ENCODE results near the gene MTG1.
"Not testable (repeated sequence)": the region's sequence is repeated elsewhere in the genome, so short reads cannot be mapped to it uniquely, and the experiment has no call there.

The MTG1 gene

DNA sequence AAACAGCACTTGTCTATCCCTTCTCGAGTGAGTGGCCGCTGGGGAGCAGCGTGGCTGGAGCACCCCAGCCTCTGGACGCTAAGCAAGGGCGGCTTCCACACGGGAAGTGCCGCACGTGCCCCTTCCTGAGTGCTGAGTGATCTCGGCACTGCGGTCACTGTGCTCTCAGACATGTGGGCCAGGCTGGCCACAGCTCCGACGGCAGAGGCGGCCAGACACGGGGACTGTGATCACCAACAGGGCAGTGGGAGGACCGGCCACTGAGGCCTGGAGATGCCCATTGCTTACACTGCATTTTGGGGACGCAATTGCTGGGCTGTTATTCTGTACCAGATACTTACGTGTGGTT lies 27.9 kb upstream of the MTG1 start:
- TF ChIP-seq, protein P1, sequence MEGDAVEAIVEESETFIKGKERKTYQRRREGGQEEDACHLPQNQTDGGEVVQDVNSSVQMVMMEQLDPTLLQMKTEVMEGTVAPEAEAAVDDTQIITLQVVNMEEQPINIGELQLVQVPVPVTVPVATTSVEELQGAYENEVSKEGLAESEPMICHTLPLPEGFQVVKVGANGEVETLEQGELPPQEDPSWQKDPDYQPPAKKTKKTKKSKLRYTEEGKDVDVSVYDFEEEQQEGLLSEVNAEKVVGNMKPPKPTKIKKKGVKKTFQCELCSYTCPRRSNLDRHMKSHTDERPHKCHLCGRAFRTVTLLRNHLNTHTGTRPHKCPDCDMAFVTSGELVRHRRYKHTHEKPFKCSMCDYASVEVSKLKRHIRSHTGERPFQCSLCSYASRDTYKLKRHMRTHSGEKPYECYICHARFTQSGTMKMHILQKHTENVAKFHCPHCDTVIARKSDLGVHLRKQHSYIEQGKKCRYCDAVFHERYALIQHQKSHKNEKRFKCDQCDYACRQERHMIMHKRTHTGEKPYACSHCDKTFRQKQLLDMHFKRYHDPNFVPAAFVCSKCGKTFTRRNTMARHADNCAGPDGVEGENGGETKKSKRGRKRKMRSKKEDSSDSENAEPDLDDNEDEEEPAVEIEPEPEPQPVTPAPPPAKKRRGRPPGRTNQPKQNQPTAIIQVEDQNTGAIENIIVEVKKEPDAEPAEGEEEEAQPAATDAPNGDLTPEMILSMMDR (conservative IDR thresholded peaks at IDR 0.05) = no peak
- no peak for TF ChIP-seq ZFX (IDR thresholded peaks at IDR 0.05)

DNA sequence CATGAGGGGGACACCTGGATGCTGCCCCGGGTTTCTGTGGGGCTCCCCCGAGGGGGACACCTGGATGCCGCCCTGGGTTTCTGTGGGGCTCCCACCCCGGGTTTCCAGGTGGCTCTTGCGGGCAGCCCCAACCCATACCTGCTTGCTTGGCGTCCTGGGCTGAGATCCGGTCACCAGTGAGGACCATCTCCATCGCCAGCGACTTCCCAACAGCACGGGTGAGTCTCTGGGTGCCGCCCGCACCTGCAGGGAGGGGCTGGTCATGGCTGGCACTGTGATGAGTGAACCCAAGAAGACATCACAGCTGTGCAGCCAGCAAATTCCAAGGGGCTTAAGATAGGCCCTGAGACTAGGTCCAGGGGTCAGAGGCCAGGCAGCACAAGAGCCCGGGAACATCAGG lies 27.2 kb upstream of the MTG1 start:
- TF ChIP-seq, protein P1 (conservative IDR thresholded peaks at IDR 0.05) = no peak
- no peak for TF ChIP-seq ZFX (IDR thresholded peaks at IDR 0.05)
- H3K27ac ChIP-seq = peak overlapping the region; percentile 84

More for the DNA sequence above, 27.9 kb upstream of the MTG1 start:
- peak overlapping the region; percentile 84 for H3K27ac ChIP-seq

DNA sequence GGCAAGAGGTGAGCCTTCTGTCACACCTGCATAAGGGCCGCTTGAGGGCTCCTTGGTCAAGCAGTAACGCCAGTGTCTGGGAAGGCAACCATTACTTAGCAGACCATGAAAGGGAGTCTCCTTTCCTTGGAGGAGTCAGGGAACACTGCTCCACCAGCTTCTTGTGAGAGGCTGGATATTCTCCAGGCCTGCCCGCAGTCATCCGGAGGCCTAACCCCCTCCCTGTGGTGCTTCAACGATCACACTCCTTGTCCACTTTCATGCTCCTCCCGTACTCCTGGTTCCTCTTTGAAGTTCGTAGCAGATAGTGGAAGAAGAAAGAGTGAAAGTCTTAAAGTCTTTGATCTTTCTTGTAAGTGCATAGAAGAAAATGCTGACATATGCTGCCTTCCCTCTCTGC lies 26.5 kb upstream of the MTG1 start:
- H3K27ac ChIP-seq = not testable (repeated sequence)

DNA sequence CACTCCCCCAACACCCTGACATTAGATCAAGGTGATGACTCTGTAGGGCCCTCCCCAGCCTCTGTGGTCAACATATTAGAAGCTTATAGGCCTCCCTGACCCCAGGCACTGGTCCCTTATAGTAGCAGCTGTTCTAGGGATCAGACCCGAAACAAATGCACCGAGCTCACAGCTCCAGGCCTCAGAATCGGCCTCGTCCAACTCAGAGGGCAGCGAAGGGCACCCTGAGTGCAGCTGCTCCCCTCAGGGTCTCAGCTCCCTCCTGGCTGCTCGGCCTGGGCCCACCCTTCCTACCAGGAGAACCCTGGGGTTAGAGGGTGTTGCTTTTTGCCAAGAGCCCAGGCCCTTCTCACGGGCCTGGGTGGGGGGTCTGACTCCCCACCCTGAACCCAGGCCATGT lies 25.8 kb upstream of the MTG1 start:
- TF ChIP-seq, protein P1 (conservative IDR thresholded peaks at IDR 0.05) = no peak
- no peak for TF ChIP-seq ZFX (IDR thresholded peaks at IDR 0.05)
- H3K27ac ChIP-seq = no peak overlapping the region

DNA sequence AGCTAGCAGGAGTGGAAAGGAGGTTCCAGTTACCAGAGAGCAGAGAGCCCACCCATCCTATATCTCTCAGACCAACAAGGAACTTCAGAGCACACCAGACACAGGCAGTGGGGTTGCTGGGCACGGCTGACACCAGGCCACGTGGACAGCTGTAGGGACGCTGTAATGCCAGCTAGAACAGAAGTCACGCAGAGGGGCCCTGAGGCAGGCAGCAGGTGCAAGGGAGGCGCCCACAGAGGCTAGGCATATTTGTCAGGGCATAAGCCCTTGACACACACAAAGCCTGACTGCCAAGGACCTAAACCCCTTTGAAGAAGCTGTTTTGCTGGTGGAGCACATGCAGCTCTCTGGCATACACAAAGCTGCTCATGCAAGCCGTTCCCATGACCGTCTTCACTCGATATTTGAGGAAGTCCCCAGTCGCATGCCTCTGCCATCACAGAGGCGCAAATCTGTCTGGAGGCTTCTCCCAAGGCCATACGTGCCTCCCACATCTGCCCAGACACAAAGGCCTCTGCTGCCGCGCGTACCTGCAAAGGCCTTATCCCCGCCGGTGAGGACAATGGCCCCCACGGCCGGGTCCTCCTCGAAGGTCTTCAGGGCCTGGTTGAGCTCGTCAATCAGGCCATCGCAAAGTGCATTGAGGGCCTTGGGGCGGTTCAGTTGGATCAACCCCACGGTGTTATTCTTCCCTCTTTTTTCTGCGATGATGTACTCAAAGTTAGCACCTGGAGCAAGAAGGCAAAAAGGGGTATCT lies 23.7 kb upstream of the MTG1 start:
- no peak overlapping the region for H3K27ac ChIP-seq
- TF ChIP-seq, protein P1 (conservative IDR thresholded peaks at IDR 0.05) = no peak
- no peak for TF ChIP-seq ZFX (IDR thresholded peaks at IDR 0.05)

DNA sequence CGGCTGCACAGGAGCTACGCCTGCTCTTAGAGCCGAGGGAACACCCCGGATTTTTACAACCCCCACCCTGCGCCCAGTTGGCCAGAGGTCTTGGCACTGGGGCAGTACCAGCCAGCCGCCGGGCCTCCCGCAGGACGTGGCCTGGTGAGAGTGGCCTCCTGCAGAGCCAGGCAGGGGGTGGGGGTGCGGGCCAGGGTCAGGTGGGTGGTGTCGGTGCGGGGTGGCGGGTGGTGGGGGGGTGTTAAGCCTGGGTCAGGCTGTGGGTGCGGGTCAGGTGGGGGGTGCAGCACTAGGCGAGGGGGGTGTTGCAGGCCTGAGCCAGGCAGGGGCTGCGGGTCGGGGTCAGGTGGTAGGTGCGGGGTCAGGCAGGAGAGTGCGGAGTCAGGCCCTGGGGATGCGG lies 21.4 kb upstream of the MTG1 start:
- peak overlapping the region; percentile 80 for H3K27ac ChIP-seq
- TF ChIP-seq ZFX (IDR thresholded peaks at IDR 0.05) = no peak
- TF ChIP-seq, protein P1 (conservative IDR thresholded peaks at IDR 0.05) = no peak

DNA sequence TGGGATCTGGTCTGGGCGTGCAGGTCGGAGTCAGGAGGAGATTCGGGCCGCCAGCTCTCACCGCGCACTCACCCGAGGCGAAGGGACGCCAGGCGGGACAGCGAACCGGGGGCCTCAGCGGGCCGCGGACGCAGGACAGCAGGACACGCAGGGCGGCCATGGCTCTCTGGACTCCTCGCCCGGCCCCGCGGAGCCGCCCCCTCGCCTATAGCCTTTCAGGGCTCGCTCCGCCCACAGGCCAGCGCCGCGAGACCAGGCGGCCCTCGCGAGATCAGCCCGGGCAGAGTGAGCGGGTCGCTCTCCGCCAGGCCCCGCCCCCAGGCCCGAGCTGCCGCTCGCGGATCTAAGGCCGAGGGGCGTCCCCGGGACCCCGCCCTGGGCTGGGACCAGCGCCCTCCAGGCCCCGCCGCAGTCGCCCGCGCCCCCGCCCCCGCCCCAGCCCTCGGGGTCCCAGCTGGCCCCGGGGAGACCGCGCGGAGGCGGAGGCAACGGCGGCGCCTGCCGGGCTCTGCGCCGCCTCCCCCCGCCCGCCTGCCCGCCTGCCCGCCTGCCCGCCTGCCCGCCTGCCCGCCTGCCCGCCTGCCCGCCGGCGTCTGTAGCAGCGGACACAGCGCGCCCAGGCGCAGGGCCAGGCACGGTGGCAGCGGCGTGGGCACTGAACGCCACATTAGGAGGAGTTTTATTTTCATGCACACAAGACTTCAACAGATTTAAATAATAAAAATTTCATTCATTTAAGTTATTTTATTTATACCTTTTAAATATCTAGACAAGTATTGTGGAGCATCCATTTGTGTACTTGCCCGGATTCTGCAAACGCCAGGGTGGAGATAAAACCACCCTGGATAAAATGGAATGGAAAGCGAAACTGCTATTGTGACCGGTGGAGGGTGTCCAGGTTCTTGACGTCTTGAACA lies 20.5 kb upstream of the MTG1 start, which contains the start of gene ECHS1:
TSS of gene ECHS1 (minus strand) at position 181 of the 917 bp plus-strand sequence. CDS start at position 160, 21 bp downstream.
- TF ChIP-seq ZFX (IDR thresholded peaks at IDR 0.05) = peak; percentile 72; the same call in 1 of the 2 replicates
- TF ChIP-seq, protein P1 (conservative IDR thresholded peaks at IDR 0.05) = no peak
- peak within 1 kb of the TSS; percentile 80 for H3K27ac ChIP-seq
